HG02885 (cell line): Measurements from ENCODE around the gene DUSP12.

Source experiments
- ATAC-seq: cut with Tn5 transposase; IDR thresholded peaks from one replicate; pipeline ENCODE4 v1.9.1; 2021; ENCODE audit warnings: mild to moderate bottlenecking; ENCODE audit not compliant: unreplicated experiment, poor library complexity

The DUSP12 gene

DNA sequence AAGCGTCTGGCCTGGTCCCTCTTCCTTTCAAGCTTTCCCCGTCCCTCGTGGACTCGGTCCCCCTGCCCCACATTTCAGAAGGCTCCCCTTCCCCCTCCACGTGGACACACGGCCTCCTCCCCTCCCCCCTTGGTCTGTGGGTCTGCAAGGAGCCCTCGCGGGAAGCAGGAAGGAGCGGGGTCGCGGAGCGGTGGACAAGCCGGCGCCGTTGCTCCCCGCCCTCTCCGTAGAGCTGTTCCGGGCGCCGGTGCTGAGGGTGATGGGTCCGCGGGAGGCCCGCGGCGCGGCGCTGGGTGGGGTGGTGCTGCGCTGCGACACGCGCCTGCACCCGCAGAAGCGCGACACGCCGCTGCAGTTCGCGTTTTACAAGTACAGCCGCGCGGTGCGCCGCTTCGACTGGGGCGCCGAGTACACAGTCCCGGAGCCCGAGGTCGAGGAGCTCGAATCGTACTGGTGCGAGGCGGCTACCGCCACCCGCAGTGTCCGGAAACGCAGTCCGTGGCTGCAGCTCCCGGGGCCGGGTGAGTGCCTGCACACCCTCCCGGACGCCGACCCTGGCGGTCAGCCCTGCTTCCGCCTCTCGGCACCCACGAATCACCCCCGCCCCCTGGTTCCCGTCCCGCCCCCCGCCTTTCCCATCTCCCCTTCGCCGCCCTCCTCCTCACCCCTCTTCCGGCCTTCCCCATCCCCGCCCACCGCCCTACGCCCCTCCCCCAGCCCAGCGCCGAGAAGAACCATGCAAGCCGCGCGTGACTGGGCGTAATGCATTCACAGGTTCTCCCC lies 22.9 kb upstream of the DUSP12 start:
- peak; percentile 61 for ATAC-seq

DNA sequence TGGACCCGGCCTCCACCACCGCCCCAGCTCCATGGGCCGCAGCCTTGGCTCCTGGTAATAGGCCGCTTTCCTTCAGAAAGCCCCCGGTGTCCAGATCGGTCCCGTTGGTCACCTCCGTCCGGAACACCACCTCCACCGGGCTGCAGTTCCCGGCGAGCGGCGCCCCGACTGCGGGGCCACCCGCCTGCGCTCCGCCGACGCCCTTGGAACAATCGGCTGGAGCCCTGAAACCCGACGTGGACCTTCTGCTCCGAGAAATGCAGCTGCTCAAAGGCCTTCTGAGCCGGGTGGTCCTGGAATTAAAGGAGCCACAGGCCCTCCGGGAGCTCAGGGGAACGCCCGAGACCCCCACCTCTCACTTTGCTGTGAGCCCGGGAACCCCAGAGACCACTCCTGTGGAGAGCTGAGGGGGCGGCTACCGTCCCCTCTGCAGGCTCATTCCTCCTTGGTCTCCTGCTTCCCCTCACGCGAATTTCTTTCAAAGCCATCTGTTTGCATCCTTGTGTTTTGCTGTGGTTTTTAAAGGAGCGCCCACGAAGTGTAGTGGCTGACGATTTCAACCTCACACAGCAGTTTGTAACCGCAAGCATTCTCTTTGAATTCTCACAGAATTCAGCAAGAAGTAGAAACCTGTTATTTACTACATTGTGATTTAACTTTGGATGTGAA lies 22.2 kb upstream of the DUSP12 start:
- peak; percentile 17 for ATAC-seq

DNA sequence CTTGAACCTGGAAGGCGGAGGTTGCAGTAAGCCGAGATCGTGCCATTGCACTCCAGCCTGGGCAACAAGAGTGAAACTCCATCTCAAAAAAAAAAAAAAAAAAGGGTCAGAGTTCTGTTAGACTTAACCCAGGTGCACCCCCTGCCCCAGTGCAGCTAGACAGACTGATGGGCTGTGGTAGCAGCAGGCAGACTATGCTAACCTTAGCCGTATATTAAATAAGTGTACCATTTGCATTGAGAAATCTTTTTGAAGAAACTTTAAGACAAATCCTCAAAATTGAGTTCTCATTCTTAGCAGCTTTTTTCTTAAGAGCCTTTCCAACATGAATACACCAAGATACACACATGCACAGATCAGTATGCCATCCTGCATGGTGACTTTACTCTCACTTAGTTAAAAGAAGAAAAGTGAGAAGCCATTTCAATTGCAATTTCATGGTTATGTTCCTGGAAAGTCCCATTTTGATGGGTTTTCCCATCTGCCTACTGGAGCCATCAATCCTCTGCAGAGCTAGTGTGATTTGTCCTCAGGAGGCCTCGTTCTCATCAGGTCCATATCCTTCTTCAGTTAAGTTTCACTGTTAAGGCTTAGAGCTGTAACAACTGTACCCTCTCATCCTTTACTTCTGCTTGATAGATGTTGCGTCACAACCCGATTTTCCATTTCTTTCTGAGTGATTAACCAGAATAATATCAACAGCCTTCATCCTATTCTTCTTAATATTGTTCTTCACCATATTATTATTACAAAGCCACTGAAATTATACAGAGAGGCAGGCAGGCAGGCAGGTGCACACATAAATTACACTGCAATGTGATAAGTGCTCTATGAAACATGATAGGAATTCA lies 21.0 kb upstream of the DUSP12 start:
- ATAC-seq: no peak

DNA sequence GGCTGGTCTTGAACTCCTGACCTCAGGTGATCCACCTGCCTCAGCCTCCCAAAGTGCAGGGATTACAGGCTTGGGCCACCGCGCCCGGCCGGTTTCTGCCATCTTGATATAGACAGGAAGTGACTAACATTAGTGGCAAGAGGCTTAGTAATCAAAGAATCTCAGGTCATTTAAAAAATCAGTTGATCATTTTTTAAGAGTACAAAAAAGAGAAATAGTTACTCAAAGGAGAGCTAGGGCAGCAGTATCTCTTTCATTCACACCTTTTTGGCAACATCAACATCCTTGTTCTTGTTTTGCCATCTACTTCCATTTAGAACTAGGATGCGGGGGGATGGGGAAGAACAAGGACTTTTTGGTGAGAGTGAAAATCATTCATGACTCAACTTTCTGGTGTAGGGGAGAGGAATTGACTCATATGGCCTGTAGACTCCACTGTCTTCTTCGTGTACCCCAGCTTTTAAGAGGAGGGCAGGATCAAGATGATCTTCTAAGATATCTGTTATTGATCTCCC lies 19.5 kb upstream of the DUSP12 start:
- no peak for ATAC-seq

DNA sequence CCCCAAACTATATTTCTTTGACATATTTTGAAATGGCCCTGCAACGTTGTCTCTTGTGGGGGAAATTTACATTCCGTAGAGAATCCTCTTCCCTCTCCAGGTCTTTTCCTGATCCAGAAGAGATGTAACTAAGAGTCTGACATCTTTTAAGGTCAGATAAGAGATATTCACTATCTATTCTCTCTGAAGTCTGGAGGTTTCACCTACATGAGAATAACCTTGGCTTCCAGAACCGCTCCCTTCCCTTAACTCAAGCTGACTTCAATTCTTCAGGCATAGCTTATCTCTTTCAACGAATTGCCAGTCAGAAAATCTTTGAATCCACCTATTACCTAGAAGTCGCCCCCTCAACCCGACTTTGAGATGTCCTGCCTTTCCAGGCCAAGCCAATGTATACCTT lies 18.3 kb upstream of the DUSP12 start:
- ATAC-seq: no peak

DNA sequence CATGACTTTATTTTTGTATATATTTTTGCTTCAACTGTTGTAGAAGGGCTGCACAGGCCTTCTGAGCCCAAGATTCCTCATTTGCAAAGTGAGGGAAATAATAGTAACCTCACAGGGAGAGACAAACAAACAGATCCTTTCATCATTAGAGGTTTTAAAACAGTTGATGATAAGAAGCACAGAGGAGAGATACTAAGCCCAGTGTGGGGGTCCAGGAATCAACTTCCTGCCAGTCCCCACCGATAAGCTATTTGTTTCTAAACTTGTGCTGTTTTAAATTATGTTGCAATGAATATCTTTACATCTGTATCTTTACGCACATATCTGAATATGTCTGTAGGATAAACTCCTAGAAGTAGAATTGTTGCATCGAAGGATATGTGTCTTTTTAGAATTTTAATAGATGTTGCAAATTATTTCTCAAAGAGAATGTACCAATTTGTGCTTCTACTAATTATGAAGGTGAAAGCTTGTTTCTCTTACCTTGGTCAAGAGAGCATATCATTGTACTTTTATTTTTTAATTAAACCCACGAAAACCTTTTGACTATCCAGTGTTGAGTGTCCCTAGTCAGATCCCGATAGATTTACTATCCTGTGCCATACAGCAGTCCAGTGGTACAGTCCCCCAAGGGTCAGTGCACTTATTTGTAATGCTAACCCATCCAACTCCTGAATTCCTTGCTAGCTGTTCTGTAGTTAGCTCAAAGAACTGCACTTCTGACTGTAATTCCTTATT lies 17.4 kb upstream of the DUSP12 start:
- ATAC-seq: no peak

DNA sequence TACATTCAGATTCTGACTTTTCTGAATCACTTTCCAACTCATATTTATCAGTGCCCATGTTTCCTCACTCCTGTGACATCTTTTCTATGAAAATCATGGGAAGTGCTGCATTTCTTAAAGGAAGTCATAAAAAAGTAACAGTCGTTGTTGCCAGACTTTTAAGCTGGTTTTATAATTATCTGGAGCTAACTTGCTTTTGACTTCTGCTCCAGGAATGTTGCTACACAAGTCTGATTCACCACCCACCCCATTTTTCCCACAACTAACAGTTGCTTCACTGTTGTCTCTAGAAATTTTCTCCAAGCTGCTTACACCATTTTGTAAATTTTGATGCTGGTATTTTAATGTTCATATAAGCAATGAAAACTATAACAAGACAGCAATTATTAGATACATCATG lies 16.1 kb upstream of the DUSP12 start:
- ATAC-seq: no peak

DNA sequence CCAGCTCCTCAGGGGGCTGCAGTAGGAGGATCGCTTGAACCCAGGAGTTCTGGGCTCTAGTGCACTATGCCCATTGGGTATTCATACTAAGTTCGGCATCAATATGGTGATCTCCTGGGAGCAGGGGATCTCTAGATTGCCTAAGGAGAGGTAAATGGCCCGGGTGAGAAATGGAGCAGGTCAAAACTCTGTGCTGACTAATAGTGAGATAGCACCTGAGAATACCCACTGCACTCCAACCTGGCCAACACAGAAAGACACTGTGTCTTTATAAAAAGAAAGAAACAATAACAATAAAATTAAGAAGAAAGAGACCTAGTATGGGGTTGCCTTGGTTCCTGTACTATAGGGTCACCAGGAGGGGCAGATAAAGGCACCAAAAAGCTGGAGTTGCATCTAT lies 13.7 kb upstream of the DUSP12 start:
- ATAC-seq: no peak

DNA sequence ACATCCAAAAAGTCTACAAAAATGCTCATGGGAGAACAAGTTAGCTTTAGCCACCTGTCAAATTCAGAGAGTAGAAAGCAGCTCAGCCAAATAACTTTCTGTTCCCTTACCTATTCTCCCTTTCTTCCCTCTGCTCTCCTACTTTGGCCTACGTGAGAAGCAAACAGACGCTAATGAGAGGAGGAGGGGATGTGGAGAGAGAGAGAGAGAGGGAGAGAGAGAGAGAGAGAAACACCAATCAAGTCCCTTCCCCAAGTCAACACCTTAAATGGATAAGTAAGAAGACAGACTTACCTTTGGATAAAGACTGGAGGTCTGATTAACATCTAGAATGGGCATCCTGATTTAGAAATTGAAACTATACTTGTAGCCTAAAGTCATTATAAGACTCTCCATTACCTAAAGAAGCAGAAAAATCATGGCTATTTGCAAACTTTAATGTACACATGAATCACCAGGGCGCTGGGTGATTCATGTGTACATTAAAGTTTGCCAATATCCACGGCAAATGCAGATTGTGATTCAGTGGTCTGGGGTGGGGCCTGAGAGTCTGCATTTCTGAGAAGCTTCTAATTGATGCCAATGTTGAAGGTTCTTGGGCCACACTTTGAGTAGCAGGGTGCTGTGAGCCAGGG lies 13.1 kb upstream of the DUSP12 start:
- no peak for ATAC-seq

DNA sequence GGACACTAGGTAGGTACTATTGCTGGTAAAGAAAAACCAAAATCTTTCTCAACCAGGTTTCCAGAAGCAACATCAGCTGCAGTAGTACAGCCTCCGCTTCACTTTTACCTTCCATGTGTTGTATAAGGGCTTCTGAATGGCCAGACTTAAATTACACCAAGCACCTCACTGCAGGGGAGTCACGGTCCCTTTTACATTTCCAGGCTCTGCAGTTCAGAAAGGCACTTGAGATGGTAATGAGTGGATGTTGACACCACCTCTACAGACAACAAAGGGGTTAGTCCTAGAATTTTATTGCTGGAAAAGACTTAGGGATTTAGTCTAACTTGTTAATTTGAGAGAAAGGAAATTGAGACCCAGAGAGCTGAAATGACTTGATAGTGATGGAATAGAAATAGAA lies 12.0 kb upstream of the DUSP12 start:
- no peak for ATAC-seq

DNA sequence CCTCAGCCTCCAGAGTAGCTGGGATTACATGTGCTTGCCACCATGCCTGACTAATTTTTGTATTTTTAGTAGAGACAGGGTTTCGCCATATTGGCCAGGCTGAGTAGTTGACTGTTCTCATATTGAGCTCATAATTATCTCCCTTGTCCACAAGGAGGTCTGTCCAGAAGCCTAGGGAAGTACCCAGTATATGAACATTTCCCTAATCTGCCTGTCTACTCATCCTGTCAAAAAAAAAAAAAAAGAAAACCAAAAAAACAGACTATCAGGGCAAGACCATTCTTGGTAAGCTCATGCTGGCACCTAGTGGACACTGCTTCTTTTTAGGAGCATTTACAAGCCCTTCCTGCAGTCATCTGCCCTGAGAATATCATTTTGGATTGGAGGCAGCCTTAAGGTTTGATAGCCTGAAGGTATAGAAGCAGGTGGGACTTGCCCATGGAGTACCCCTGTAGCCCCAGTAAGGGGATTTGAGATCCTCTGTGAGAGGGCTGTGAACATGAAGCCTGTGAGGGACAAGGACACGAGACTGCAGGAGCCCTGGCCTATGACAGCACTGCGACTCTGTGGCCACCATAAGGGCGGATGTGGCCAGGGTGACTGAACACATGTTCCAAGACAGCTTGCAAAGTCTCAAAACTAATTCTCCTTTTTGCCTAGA lies 10.8 kb upstream of the DUSP12 start:
- peak; percentile 74 for ATAC-seq

DNA sequence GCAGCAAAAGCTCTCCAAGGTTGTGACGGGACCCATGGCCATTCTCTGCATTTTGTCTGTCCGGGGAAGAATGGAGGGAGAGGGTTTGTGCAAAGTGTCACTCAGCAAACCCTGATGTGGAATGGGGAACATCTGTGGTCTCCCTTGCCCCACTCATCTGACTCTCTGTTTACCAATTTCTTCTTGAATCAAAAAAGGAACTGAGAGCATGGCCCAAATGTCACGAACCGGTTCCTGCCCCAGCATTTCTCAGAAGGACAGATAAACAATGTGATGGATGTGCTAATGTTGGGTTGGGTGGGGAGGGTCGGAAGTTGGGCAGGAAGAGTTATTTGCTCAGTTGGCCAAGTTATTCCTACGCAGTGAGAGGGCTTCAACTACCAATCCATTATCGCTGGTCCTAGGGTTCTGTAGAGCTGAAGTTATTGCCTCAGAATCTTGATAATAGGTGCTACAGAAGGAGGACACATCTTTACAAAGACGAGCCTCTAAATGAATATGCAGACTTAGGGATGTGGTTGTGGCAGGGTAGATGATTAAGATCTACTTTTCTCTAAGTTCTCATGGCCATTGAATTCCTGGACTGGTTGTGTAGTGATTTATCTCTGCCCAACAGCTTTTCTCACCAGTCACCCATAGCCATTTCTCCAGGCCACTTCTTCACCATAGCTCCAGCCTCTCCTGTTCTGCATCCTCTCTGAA lies 9.6 kb upstream of the DUSP12 start:
- no peak for ATAC-seq

DNA sequence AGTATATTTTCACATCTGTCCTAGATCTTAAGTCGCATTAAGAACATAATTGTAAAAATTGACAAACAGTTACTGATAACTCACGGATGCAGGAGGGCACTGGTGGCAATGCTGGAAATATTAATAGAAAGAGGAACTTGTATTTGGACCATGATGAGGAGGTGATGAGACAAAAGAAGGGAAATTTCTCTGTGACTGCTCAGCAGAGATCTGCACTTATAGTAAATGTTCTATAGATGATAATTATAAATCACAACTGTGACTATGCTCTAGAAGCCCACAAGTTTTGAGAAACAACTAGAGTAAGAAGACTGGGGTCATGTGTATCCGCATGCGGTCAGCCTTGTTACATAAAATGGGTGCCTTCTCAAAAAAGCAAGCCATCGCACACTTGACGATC lies 8.7 kb upstream of the DUSP12 start:
- no peak for ATAC-seq

DNA sequence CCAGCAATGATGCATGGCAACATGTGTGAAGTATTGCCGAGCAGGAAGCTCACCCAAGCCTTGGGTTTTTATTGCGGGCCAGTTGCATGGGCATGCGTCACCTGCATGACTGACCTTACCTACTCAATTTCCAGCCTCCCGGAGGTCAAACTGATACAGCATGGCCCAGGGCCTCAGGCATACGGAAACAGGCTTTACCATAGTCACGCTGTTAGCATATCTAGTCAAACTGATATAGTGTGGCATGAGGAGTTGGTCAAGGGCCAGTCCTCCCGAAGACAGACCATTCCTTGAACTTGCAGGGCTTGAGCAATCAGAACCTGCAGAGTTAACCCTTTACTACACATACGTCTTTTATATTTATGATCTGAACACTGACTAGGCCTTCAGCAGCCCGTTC lies 6.4 kb upstream of the DUSP12 start:
- ATAC-seq: no peak

DNA sequence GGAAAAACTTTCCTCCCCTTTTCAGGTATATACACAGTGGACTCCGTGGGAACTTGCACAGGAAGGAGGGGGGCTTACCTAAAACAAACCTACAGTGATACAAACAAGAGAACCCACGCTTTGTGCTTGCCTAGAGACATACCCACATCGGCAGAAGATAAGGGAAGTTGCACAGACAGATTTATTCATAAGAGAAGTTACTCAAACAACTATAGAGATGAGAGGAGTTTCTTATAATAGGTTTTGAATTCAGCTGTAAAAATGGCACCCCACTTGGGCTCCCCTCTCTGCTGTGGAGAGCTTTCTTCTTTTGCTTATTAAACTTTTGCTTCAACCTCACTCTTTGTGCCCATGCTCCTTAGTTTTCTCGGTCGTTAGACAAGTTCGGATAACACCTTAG lies 1.8 kb upstream of the DUSP12 start:
- ATAC-seq: no peak

DNA sequence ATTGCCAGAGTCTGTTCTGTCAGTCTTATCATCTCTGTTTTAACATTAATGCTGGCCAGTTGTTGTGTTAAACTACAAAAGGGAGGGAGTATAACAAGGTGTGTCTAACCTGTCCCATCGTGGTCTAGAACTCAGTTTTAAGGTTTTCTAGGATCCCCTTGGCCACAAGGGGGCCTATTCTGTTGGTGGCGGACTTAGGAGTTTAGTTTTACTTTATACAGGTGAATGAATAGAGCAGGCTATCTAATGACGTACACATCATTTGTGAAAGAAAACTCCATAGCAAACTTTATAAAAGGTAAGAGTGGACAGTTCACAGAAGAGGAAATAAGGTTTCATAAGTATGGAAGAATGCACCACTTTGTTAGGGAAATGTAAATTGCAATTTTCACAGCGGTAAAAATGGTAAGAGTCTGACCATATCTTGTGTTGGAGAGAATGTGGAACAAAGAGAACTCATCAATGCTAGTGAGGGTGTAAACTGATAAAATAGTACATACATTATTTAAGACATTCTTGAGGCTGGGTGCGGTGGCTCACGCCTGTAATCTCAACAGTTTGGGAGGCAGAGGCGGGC lies 14.0 kb downstream of the DUSP12 start:
- ATAC-seq: no peak

DNA sequence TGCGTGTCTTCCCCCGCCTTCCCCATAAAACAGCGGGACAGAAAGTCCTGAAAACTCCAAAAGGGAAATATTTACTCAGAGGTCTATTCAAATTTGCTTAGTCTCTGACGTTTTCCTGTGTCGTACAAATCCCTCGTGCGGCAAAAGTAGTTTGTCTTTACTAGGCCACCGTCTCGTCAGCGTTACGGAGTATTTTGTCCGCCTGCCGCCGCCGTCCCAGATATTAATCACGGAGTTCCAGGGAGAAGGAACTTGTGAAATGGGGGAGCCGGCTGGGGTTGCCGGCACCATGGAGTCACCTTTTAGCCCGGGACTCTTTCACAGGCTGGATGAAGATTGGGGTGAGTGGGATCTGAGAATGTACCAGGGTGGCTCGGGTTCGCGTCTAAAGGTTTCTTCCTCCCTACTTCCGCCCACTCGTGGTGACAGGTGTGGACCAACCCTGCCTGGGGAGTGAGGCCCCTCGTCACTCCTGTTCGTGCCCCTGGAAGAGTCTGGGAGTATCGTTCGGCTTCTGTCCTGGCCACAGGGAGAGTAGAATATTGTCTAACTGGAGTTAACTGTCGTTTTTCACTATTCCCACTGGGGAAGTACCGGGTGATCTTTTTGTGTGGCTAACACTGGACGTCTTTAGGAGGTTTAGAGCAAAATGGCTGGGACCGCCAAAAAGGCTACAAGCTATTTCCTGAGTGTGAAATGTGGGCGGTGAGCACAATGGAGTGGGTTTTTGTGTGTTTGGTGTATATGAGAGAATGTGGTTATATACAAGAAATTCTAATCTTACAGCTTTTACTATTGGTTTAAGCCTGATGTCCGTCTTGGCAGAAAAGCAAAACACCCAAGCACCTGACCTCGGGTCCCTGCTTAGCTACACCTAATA lies 16.8 kb downstream of the DUSP12 start, which contains the start of gene ATF6:
TSS of gene ATF6 (plus strand) at position 219 of the 880 bp plus-strand sequence. CDS start at position 260, 41 bp downstream.
- peak; percentile 73 for ATAC-seq
